ENCODE results near the gene UPF3A.

The UPF3A gene

DNA sequence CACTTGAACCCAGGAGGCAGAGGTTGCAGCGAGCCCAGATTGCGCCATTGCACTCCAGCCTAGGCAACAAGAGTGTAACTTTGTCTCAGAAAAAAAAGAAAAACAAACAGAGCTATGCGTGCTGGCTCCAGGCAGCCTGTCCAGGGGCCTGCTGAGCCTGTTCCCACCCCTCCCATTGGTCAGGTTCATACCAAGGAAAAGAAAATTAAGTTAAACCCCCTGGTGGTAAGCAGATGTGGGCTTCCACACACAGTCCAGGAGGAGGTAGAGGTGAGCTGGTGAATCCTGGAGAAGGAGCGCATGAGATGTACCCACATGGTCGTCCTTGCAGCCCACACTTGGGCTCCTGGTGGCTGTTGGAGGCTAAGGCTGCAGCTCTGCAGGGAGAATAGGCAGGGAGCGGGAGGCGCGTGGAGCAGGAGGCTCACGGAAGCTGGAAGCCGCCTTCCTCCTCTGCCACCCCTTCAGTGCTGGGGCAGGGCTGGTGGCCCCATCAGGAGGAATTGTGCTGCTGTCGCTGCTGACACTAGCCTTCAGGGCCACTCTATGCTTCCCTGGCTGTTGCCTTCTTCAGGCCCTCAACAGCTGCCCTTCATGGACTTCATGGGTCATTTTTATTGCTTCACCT is 22.4 kb downstream of the UPF3A start:
- DNase-seq, result no peak

DNA sequence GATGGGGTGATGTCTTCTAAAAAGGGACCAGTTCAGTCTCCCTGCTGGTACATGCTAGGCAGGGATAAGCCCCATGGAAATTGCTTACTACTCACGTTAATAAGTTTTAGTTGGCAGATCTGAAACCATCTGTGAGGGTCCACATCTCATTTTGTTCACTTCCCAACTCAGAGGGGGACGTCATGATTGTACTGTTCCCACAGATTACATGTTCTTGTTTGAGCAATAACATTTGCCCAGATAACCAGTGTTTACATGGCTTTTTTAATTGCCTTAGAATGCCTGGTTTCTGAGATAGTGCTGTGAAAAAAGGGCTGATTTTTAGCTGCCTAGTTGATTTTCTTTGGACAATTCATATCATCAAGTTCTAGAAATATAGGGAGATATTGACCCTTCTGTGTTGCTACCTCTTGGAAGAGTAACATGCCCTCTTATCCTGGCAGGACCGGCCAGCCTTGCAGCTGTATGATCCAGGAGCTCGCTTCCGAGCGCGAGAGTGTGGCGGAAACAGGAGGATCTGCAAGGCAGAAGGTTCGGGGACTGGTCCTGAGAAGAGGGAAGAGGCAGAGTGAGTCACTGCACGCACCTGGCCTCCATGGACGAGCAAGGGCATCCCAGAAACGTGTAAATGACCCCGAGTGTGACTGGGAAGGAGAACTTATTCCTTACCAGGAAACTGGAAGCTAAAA is 23.1 kb downstream of the UPF3A start:
- DNase-seq, result no peak

- no peak for DNase-seq
Observed at GRCh38 chr13:114309086-114309485, 27.7 kb downstream of the UPF3A start.

DNA sequence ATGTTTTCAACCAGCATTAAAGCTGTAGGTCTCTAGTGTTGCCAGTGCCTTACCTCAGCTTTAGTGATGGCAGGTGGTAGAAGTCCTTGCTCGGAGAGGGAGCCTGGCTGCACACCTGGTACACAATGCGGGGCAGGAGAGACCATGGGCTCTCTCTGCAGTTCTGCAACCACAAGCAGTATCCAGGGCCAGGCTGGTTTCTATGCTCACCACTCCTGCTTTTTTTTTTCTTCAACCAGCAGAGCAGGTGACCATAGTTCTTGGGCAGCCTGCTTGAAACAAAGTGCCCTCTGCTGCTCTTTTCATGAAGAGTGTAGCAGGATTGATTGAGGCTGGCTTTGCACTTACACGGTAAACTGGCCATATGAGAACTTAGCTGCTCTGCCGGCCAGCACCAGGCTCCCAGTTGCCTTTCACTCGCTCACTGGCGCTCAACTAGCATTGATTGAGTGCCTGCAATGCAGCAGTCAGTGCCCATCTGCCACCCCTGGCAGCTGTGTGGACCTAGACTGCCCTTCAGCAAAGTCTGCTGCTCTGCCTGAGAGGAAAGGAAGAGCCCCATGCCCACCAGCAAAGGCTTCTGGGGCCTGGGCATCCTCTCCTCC is 28.5 kb downstream of the UPF3A start:
- peak in 1 of 51 donors; percentile 9 for DNase-seq

DNA sequence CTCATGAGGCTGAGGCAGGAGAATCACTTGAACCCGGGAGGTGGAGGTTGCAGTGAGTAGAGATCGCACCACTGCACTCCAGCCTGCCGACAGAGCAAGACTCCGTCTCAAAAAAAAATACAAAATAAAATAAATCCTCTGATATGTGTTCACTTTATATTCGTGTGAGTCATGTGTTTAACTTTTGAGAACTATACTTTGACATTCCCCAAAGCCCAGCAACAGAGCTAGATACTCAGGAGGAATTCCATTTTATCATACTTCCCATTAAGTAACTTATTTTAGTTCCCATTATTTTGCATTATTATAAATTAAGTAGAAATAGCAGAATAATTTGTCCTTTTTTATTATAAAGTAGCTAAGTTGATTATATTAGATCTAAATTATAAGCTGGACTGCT is 29.6 kb downstream of the UPF3A start:
- DNase-seq, result no peak

- DNase-seq, result no peak
Observed at GRCh38 chr13:114311387-114311786, 30.0 kb downstream of the UPF3A start.

GRCh38 chr13:114311908-114312307 is 30.5 kb downstream of the UPF3A start:
- DNase-seq, result no peak

DNA sequence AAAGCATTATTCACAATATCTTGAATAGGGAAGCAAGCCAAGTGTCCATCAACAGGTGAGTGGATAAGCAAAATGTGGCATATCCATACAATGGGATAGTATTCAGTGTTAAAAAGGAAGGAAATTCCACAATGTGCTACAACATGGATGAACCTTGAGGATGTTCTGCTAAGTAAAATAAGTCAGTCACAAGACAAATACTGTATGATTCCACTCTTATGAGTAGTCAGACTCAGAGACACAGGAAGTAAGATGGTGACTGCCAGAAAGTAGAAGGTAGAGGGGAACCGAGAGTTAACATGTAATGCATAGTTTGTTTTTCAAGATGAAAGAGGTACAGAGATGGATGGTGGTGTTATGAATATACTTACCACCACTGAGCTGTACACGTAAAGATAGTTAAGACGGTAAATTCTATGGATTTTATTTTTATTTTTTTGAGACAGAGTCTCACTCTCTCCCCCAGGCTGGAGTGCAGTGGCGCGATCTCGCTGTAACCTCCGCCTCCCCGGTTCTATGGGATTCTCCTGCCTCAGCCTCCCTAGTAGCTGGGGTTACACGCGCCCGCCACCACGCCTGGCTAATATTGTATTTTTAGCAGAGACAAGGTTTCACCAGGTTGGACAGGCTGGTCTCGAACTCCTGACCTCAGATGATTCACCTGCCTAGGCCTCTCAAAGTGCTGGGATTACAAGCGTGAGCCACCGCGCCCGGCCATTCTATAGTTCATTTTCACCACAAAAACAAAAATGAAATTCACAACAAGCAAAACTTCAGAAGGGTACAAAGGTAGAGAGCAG is 31.9 kb downstream of the UPF3A start:
- peak in 1 of 51 donors; percentile 10 for DNase-seq

- DNase-seq, result peak; percentile 47 to 97 (median 90)
Observed at GRCh38 chr13:114314074-114314912, 32.9 kb downstream of the UPF3A start, which contains the start of gene CHAMP1. TSS of gene CHAMP1 (plus strand) at chr13:114314503. CDS start at chr13:114323843, 9,340 bp downstream.

DNA sequence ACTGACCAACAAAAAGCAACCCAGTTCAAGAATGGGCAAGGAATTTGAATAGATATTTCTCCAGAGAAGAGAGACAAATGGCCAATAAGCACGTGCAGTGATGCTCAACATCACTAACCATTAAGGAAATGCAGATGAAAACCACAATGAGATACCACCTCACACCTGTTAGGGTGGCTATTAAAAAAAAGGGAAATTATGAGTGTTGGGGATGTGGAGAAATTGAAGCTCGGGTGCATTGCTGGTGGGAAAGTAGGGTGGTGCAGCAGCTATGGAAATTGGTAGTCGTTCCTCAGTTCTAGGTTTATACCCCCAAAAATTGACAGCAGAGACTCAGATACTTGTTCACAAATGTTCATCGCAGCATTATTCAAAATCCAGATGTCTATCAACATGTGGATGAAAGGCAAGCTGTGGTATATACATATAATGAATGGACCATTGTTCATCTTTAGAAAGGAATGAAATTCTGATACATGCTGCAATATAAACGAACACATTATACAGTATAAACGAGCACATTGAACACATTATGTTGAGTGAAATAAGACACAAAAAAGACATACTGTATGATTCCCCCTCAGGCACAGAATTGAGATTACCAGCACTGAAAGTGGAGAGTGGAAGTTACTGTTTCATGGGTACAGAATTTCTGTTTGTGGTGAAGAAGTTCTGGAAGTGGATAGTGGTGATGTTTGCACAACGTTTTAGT is 33.8 kb downstream of the UPF3A start:
- DNase-seq, result peak in 1 of 51 donors; percentile 55

DNA sequence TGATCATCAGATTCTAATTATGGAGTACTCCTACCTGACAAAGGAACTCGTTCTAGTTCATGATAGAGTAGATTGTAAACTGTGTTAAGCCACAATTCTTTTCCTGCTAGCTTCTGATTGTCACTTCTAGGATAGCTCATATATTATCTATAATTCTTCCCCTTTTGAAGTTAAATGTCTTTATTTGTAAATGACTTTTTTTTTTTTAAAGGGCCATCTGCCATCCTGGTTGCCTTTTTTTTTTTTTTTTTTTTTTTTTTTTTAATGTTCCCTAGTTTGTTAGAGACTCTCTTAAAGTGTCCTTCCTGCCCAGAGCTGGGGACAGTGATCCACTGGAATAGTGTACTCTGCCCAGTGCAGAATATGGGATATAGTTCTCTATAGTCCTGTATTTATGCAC is 37.2 kb downstream of the UPF3A start:
- DNase-seq, result no peak

GRCh38 chr13:114319441-114319913 is 38.1 kb downstream of the UPF3A start:
- DNase-seq, result no peak

- no peak for DNase-seq
Observed at GRCh38 chr13:114320065-114320464, 38.7 kb downstream of the UPF3A start.

GRCh38 chr13:114321256-114321655 is 39.9 kb downstream of the UPF3A start:
- no peak for DNase-seq

GRCh38 chr13:114323349-114323748 is 41.9 kb downstream of the UPF3A start:
- no peak for DNase-seq

GRCh38 chr13:114324334-114324733 is 42.9 kb downstream of the UPF3A start:
- no peak for DNase-seq

DNA sequence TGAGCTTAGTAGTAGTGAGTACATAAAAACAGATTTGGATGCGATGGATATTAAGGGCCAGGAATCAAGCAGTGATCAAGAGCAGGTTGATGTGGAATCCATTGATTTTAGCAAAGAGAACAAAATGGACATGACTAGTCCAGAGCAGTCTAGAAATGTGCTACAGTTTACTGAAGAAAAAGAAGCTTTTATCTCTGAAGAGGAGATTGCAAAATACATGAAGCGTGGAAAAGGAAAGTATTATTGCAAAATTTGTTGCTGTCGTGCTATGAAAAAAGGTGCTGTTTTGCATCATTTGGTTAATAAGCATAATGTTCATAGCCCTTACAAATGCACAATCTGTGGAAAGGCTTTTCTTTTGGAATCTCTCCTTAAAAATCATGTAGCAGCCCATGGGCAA is 44.3 kb downstream of the UPF3A start:
- DNase-seq, result no peak

DNA sequence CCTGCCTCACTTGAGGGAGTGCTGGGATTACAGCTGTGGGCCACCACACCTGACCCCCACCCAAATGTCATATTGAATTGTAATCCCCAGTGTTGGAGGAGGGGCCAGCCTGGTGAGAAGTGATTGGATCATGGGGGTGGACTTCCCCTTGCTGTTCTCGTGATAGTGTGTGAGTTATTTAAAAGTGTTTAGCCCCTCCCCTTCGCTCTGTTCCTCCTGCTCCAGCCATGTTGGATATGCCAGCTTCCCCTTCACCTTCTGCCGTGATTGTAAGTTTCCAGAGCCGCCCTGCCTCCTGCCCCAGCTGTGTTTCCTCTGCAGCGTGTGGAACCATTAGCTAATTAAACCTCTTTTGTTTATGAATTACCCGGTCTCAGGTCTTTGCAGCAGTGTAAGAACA is 46.6 kb downstream of the UPF3A start:
- no peak for DNase-seq

GRCh38 chr13:114328595-114328994 is 47.2 kb downstream of the UPF3A start:
- DNase-seq, result no peak

DNA sequence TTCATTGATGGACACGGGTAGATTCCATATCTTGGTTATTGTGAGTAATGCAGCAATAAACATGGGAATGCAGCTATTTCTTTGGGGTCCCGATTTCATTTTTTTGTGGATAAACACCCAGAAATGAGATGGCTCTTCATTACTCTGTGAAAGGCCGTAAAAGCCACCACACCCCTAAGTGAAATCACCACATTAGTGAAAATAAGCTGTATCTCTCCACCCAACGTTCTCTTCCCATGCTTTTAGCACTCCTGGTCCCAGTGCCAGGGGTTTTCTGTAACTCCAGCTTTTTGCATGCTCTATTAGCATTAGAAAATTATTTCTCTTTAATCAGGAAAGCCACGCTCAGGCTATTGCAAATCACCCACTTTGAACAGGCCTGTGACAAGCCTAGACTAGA is 48.7 kb downstream of the UPF3A start:
- no peak for DNase-seq

All from hypothalamus (tissue), 51 donors.